ENCODE data around the gene SIRPA. TPM values are rescaled to one million over a fixed set of nuclear protein-coding genes. Genes with fewer than 3 reads are reported as not detected.

The SIRPA gene
- total RNA-seq, 1 experiment from 2014 or later, result 0.30 TPM

GRCh38 chr20:1854246-1854645, 41.0 kb upstream of the SIRPA start:
- H2AFZ ChIP-seq (ENCODE audit: low read length), result no peak overlapping the region
- H3K36me3 ChIP-seq (ENCODE audit: insufficient read depth, low read length), result no peaks in the 10 kb centered on the region
- no peak overlapping the region for H3K27ac ChIP-seq (ENCODE audit: low read length)
- H3K4me1 ChIP-seq (ENCODE audit: low read length), result peaks cover 17% of the 10 kb centered on the region
- H3K4me2 ChIP-seq (ENCODE audit: low read depth, low read length, poor library complexity, severe bottlenecking), result no peak overlapping the region
- H3K9me3 ChIP-seq (ENCODE audit: low read length), result no peaks in the 10 kb centered on the region
- no peak overlapping the region for H3K4me3 ChIP-seq (ENCODE audit: low read length)
- H4K20me1 ChIP-seq (ENCODE audit: insufficient read depth, low read depth, low read length), result no peaks in the 10 kb centered on the region
- H3K9ac ChIP-seq (ENCODE audit: low read length), result no peak overlapping the region
- H3K27me3 ChIP-seq (ENCODE audit: low read length), result no peaks in the 10 kb centered on the region; the same call in 1 of the 2 replicates
- no peak for DNase-seq
- H3K9me2 ChIP-seq (replicated peaks; ENCODE audit: insufficient read depth, low read length), result no peaks in the 10 kb centered on the region
- no peaks in the 10 kb centered on the region for H3K79me2 ChIP-seq (ENCODE audit: low read length)

- H3K9me2 ChIP-seq (replicated peaks; ENCODE audit: insufficient read depth, low read length), result no peaks in the 10 kb centered on the region
- no peak overlapping the region for H3K4me2 ChIP-seq (ENCODE audit: low read depth, low read length, poor library complexity, severe bottlenecking)
- no peak for DNase-seq
- no peak overlapping the region for H3K4me3 ChIP-seq (ENCODE audit: low read length)
- H3K4me1 ChIP-seq (ENCODE audit: low read length), result peaks cover 16% of the 10 kb centered on the region
- H3K79me2 ChIP-seq (ENCODE audit: low read length), result no peaks in the 10 kb centered on the region
- no peaks in the 10 kb centered on the region; the same call in 1 of the 2 replicates for H3K27me3 ChIP-seq (ENCODE audit: low read length)
- no peak overlapping the region for H3K27ac ChIP-seq (ENCODE audit: low read length)
- H3K9me3 ChIP-seq (ENCODE audit: low read length), result no peaks in the 10 kb centered on the region
- H4K20me1 ChIP-seq (ENCODE audit: insufficient read depth, low read depth, low read length), result no peaks in the 10 kb centered on the region
- no peak overlapping the region for H3K9ac ChIP-seq (ENCODE audit: low read length)
- no peak overlapping the region for H2AFZ ChIP-seq (ENCODE audit: low read length)
- no peaks in the 10 kb centered on the region for H3K36me3 ChIP-seq (ENCODE audit: insufficient read depth, low read length)
Measured at GRCh38 chr20:1855109-1855508, 40.1 kb upstream of the SIRPA start.

GRCh38 chr20:1855690-1856089, 39.5 kb upstream of the SIRPA start:
- Histone ChIP-seq H4K20me1 (ENCODE audit: insufficient read depth, low read depth, low read length) (no peaks in the 10 kb centered on the region), H3K9ac (ENCODE audit: low read length) (no peak overlapping the region), H3K27me3 (ENCODE audit: low read length) (no peaks in the 10 kb centered on the region; the same call in 1 of the 2 replicates), H3K4me3 (ENCODE audit: low read length) (no peak overlapping the region), H3K4me1 (ENCODE audit: low read length) (peaks cover 10% of the 10 kb centered on the region), H3K9me2 (replicated peaks; ENCODE audit: insufficient read depth, low read length) (no peaks in the 10 kb centered on the region), H3K9me3 (ENCODE audit: low read length) (no peaks in the 10 kb centered on the region), H3K36me3 (ENCODE audit: insufficient read depth, low read length) (no peaks in the 10 kb centered on the region), H3K79me2 (ENCODE audit: low read length) (no peaks in the 10 kb centered on the region), H2AFZ (ENCODE audit: low read length) (no peak overlapping the region), H3K27ac (ENCODE audit: low read length) (no peak overlapping the region), H3K4me2 (ENCODE audit: low read depth, low read length, poor library complexity, severe bottlenecking) (no peak overlapping the region)
- DNase-seq, result no peak

- no peak overlapping the region for H3K27ac ChIP-seq (ENCODE audit: low read length)
- no peak overlapping the region for H3K9ac ChIP-seq (ENCODE audit: low read length)
- no peak overlapping the region for H3K4me3 ChIP-seq (ENCODE audit: low read length)
- peaks cover 3% of the 10 kb centered on the region for H3K4me1 ChIP-seq (ENCODE audit: low read length)
- no peak overlapping the region for H2AFZ ChIP-seq (ENCODE audit: low read length)
- H3K4me2 ChIP-seq (ENCODE audit: low read depth, low read length, poor library complexity, severe bottlenecking), result no peak overlapping the region
- H4K20me1 ChIP-seq (ENCODE audit: insufficient read depth, low read depth, low read length), result no peaks in the 10 kb centered on the region
- H3K27me3 ChIP-seq (ENCODE audit: low read length), result no peaks in the 10 kb centered on the region; the same call in 1 of the 2 replicates
- H3K36me3 ChIP-seq (ENCODE audit: insufficient read depth, low read length), result no peaks in the 10 kb centered on the region
- DNase-seq, result no peak
- H3K79me2 ChIP-seq (ENCODE audit: low read length), result no peaks in the 10 kb centered on the region
- no peaks in the 10 kb centered on the region for H3K9me3 ChIP-seq (ENCODE audit: low read length)
- H3K9me2 ChIP-seq (replicated peaks; ENCODE audit: insufficient read depth, low read length), result no peaks in the 10 kb centered on the region
Measured at GRCh38 chr20:1856424-1856823, 38.8 kb upstream of the SIRPA start.

- no peak overlapping the region for H3K27ac ChIP-seq (ENCODE audit: low read length)
- no peaks in the 10 kb centered on the region for H3K27me3 ChIP-seq (ENCODE audit: low read length)
- no peak for DNase-seq
- no peak overlapping the region for H2AFZ ChIP-seq (ENCODE audit: low read length)
- H3K79me2 ChIP-seq (ENCODE audit: low read length), result no peaks in the 10 kb centered on the region
- H3K4me2 ChIP-seq (ENCODE audit: low read depth, low read length, poor library complexity, severe bottlenecking), result no peak overlapping the region
- H3K9ac ChIP-seq (ENCODE audit: low read length), result no peak overlapping the region
- H3K36me3 ChIP-seq (ENCODE audit: insufficient read depth, low read length), result no peaks in the 10 kb centered on the region
- H3K4me1 ChIP-seq (ENCODE audit: low read length), result no peaks in the 10 kb centered on the region
- no peak overlapping the region for H3K4me3 ChIP-seq (ENCODE audit: low read length)
- no peaks in the 10 kb centered on the region for H3K9me2 ChIP-seq (replicated peaks; ENCODE audit: insufficient read depth, low read length)
- H4K20me1 ChIP-seq (ENCODE audit: insufficient read depth, low read depth, low read length), result no peaks in the 10 kb centered on the region
- H3K9me3 ChIP-seq (ENCODE audit: low read length), result no peaks in the 10 kb centered on the region
Measured at GRCh38 chr20:1857466-1857865, 37.7 kb upstream of the SIRPA start.

GRCh38 chr20:1858871-1859270, 36.3 kb upstream of the SIRPA start:
- Histone ChIP-seq H3K9me2 (replicated peaks; ENCODE audit: insufficient read depth, low read length) (no peaks in the 10 kb centered on the region), H3K79me2 (ENCODE audit: low read length) (no peaks in the 10 kb centered on the region), H3K36me3 (ENCODE audit: insufficient read depth, low read length) (no peaks in the 10 kb centered on the region), H3K4me2 (ENCODE audit: low read depth, low read length, poor library complexity, severe bottlenecking) (no peak overlapping the region), H3K27ac (ENCODE audit: low read length) (no peak overlapping the region), H3K27me3 (ENCODE audit: low read length) (no peaks in the 10 kb centered on the region), H2AFZ (ENCODE audit: low read length) (no peak overlapping the region), H3K9me3 (ENCODE audit: low read length) (no peaks in the 10 kb centered on the region), H4K20me1 (ENCODE audit: insufficient read depth, low read depth, low read length) (no peaks in the 10 kb centered on the region), H3K4me1 (ENCODE audit: low read length) (no peaks in the 10 kb centered on the region), H3K4me3 (ENCODE audit: low read length) (no peak overlapping the region), H3K9ac (ENCODE audit: low read length) (no peak overlapping the region)
- no peak for DNase-seq

GRCh38 chr20:1860446-1860845, 34.8 kb upstream of the SIRPA start:
- H3K4me3 ChIP-seq (ENCODE audit: low read length), result no peak overlapping the region
- H2AFZ ChIP-seq (ENCODE audit: low read length), result no peak overlapping the region
- no peaks in the 10 kb centered on the region for H3K27me3 ChIP-seq (ENCODE audit: low read length)
- H3K79me2 ChIP-seq (ENCODE audit: low read length), result no peaks in the 10 kb centered on the region
- no peak overlapping the region for H3K4me2 ChIP-seq (ENCODE audit: low read depth, low read length, poor library complexity, severe bottlenecking)
- H3K4me1 ChIP-seq (ENCODE audit: low read length), result no peaks in the 10 kb centered on the region
- no peak overlapping the region for H3K27ac ChIP-seq (ENCODE audit: low read length)
- no peaks in the 10 kb centered on the region for H4K20me1 ChIP-seq (ENCODE audit: insufficient read depth, low read depth, low read length)
- no peaks in the 10 kb centered on the region for H3K36me3 ChIP-seq (ENCODE audit: insufficient read depth, low read length)
- no peak overlapping the region for H3K9ac ChIP-seq (ENCODE audit: low read length)
- H3K9me3 ChIP-seq (ENCODE audit: low read length), result no peaks in the 10 kb centered on the region
- H3K9me2 ChIP-seq (replicated peaks; ENCODE audit: insufficient read depth, low read length), result no peaks in the 10 kb centered on the region
- DNase-seq, result no peak

GRCh38 chr20:1861347-1861976, 33.7 kb upstream of the SIRPA start:
- Histone ChIP-seq H3K27ac (ENCODE audit: low read length) (no peak overlapping the region), H3K9ac (ENCODE audit: low read length) (no peak overlapping the region), H3K27me3 (ENCODE audit: low read length) (no peaks in the 10 kb centered on the region), H3K36me3 (ENCODE audit: insufficient read depth, low read length) (no peaks in the 10 kb centered on the region), H3K4me2 (ENCODE audit: low read depth, low read length, poor library complexity, severe bottlenecking) (no peak overlapping the region), H3K4me3 (ENCODE audit: low read length) (no peak overlapping the region), H4K20me1 (ENCODE audit: insufficient read depth, low read depth, low read length) (no peaks in the 10 kb centered on the region), H3K79me2 (ENCODE audit: low read length) (no peaks in the 10 kb centered on the region), H3K9me2 (replicated peaks; ENCODE audit: insufficient read depth, low read length) (no peaks in the 10 kb centered on the region), H3K9me3 (ENCODE audit: low read length) (no peaks in the 10 kb centered on the region), H3K4me1 (ENCODE audit: low read length) (no peaks in the 10 kb centered on the region), H2AFZ (ENCODE audit: low read length) (no peak overlapping the region)
- DNase-seq, result no peak
